NCI-H524 (cell line): ENCODE results near the gene TOP1.
"Not testable (repeated sequence)": the region's sequence is repeated elsewhere in the genome, so short reads cannot be mapped to it uniquely, and the experiment has no call there.

ENCODE experiments used
- DNase-seq, 2 experiments: peaks; one replicate each; lab custom pipeline; 2025; lab: John Stamatoyannopoulos, UW

Gene TOP1

GRCh38 chr20:41028359-41029149, at the start of gene TOP1:
TSS of gene TOP1 (plus strand) at chr20:41028822. CDS start at chr20:41029068, 246 bp downstream.
- peak; percentile 99 to 100 for DNase-seq

- no peak for DNase-seq
Observed at GRCh38 chr20:40979247-40979646, 49.4 kb upstream of the TOP1 start.

GRCh38 chr20:40980106-40980827, 48.4 kb upstream of the TOP1 start:
- DNase-seq, result no peak

- DNase-seq, result no peak
Observed at GRCh38 chr20:40980828-40981310, 47.8 kb upstream of the TOP1 start.

- DNase-seq, result no peak
Observed at GRCh38 chr20:40982415-40983145, 46.0 kb upstream of the TOP1 start.

DNA sequence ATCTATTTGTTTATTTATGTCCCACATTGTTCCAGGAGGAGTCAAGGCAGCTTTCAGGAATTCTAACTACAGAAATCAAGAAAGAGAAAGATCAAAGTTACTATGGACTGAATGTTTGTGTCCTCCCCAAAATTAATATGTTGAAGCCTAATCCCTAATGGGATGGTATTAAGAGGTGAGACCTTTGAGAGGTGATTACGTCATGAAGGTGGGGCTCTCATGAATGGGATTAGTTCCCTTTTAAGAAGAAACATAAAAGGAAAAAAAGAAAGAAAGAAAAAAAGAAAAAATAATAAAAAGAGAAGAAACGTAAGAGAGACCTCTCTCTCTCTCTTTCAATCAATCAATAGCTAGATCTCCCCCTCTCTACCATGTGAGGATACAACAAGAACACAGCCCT, 44.7 kb upstream of the TOP1 start:
- DNase-seq, result no peak

DNA sequence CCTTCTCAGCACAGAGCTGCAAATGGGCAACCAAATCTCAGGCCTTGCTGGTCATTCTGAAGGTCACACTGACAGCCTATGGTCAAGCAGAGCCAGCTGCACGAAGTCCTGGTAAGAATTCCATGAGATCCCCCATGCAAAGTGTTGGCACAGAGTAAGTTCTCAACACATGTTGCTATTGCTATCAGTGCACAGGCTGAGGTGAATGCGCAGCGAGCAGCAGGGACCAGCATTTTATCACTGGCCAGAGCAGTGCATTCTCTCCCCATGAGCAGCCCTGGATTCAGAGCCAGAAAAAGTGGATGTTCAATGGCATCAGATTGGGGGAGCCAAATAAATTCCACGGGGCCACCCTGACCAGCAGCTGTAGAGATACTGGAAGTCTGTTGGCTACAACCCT, 44.1 kb upstream of the TOP1 start:
- DNase-seq, result no peak

GRCh38 chr20:40986774-40987173, 41.8 kb upstream of the TOP1 start:
- DNase-seq, result no peak

DNA sequence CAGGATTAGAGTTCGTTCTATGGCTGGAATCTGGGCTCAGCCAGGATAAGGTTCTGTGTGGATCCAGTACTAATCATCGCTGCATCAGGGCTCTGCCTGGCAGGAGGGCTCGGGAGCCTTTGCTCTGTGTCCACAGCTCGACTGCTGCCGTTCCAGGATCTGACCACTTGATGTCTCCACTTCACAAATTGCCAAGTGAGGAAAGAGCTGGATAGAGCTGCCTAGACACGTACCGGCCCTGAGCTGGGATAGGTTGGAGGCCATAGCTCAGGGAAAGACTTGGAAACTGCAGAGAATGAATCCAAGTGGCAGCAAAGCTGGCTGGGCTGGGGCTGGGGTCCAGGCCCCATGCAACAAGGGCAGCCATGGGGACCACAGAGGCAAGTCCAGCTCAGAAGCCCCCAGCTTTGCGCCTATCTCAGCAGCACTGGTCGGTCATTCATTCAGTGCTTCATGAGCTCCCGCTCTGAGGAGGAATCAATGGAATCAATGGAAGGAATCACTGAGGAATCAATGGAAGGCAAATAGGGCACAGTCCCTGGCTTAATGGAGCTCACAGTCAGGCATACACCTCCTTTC, 38.0 kb upstream of the TOP1 start:
- DNase-seq, result peak; percentile 84 to 90

GRCh38 chr20:40991181-40991889, 37.3 kb upstream of the TOP1 start:
- peak in 1 of 2 experiments; percentile 25 for DNase-seq

GRCh38 chr20:40992349-40993113, 36.1 kb upstream of the TOP1 start:
- no peak for DNase-seq

DNA sequence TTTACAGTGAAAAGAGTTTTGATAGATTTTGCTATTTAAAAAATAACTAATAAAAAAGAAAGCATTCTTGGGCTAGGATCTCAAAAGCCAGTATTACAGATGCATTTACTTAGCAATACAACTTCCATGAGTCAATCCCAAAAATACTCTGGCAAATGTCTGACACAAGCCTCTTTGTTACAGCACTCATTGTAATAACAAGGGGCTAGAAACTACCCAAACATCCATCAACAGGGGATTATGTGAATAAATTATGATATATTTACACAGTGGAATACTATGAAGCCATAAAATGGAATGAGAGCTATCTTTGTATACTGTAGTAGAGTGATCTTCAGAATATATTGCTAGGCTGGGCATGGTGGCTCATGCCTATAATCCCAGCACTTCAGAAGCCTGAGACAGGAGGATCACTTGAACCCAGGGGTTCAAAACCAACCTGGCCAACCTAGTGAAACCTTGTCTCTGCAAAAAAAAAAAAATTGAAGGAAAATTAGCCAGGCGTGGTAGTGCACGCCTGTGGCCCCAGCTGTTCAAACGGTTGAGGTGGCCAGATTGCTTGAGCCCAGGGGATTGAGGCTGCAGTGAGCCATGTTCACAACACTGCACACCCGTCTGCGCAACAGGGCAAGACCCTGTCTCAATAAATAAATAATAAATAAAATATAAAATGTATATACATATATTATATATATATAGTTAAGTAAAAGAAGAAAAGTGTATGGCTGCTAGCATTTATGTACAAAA, 34.7 kb upstream of the TOP1 start:
- DNase-seq, result peak; percentile 37 to 77

GRCh38 chr20:40996326-40996725, 32.3 kb upstream of the TOP1 start:
- no peak for DNase-seq

DNA sequence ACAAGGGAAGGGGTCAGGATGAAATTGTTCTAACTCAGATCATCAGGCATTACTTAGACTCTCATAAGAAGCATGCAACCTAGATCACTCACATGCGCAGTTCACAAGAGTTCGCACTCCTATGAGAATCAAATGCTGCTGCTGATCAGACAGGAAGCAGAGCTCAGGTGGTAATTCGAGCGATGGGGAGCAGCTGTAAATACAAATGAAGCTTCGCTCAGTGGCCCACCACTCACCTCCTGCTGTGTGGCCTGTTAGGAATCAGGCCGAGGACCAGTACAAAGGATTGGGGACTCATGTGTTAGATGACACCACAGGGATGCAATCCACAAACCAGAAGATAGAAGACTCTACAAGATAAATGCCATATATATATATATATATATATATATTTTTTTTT, 31.5 kb upstream of the TOP1 start:
- no peak for DNase-seq

- DNase-seq, result no peak
Observed at GRCh38 chr20:40999841-41000240, 28.8 kb upstream of the TOP1 start.

DNA sequence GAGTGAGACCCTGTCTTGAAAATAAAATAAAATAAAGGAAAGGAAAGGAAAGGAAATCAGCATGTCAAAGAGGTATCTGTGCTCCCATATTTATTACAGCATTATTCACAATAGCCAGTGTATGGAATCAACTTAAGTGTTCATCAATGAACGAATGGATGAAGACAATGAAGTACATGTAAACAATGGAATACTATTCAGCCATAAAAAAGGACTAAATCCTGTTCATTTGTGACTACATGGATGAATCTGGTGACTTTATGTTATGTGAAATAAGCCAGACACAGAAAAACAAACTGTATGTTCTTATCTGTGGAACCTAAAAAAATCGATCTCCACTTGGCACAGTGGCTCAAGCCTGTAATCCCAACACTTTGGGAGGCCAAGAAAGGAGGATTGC, 28.0 kb upstream of the TOP1 start:
- DNase-seq, result no peak

DNA sequence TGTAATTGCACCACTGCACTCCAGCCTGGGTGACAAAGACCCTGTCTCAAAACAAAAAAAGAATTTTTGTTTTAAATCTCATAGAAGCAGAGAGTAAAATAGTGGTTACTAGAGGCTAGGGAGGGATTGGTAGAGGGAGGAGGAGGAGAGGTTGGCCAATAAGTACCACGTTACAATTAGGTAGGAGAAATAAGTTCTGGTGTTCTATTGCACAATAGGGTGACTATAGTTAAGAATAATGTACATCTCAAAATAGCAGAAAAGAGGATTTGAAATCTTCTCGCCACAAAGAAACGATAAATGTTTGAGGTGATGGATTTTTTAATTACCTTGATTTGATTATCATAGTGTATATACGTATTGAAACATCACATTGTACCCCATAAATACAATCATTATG, 27.1 kb upstream of the TOP1 start:
- DNase-seq, result no peak

GRCh38 chr20:41002842-41003142, 25.8 kb upstream of the TOP1 start:
- no peak for DNase-seq

- DNase-seq, result no peak
Observed at GRCh38 chr20:41003143-41003935, 25.3 kb upstream of the TOP1 start.

DNA sequence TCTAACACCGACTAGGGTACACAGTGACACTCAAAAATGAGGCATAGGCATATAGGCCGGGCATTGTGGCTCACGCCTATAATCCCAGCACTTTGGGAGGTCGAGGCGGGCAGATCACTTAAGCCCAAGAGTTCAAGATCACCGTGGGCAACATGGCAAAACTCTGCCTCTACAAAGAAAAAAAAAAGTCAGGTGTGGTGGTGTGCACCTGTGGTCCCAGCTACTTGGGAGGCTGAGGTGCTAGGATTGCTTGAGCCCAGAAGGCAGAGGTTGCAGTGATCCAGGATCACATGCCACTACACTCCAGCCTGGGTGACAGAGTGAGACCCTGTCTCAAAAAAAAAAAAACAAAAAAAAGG, 24.7 kb upstream of the TOP1 start:
- DNase-seq, result not testable (repeated sequence)
